Small intestine (tissue), 7 donors: Measurements from ENCODE around the gene PHRF1. TPM values are rescaled to one million over a fixed set of nuclear protein-coding genes. Genes with fewer than 3 reads are reported as not detected.

Experiments
- DNase-seq, 2 donors: peaks; one replicate each; pipeline versions ENCODE4 v3.0.0 to v3.0.0-alpha.2; 2013
- FAIRE-seq: peaks from 2 replicates; lab custom pipeline; 2012; peaks lifted over from hg19 to GRCh38; lab: Jason Lieb, UNC
- H3K27ac ChIP-seq, 3 donors: one replicate each; pipeline ENCODE4 v1.5.1; 2013; ENCODE audit warnings: low read length in 2 of 3, mild to moderate bottlenecking in 2 of 3, control low read depth in 1 of 3, inconsistent platforms in 1 of 3, low read depth in 1 of 3, moderate library complexity in 1 of 3
- H3K27me3 ChIP-seq, 3 donors: one replicate each; pipeline ENCODE4 v1.6.1; 2013; ENCODE audit warnings: low read length in 3 of 3, inconsistent platforms in 1 of 3; ENCODE audit not compliant: control insufficient read depth in 3 of 3, insufficient read depth in 3 of 3
- H3K36me3 ChIP-seq, 3 donors: one replicate each; pipeline ENCODE4 v1.6.1; 2013; ENCODE audit warnings: low read length in 3 of 3, inconsistent platforms in 1 of 3, low read depth in 1 of 3, mild to moderate bottlenecking in 1 of 3, moderate library complexity in 1 of 3; ENCODE audit not compliant: control insufficient read depth in 3 of 3, insufficient read depth in 2 of 3
- H3K4me1 ChIP-seq, 3 donors: one replicate each; pipeline ENCODE4 v1.6.1; 2013; ENCODE audit warnings: low read length in 2 of 3, inconsistent platforms in 1 of 3, low read depth in 1 of 3, mild to moderate bottlenecking in 1 of 3, moderate library complexity in 1 of 3; ENCODE audit not compliant: control insufficient read depth in 3 of 3, insufficient read depth in 2 of 3
- H3K4me3 ChIP-seq, 3 donors: one replicate each; pipeline ENCODE4 v1.5.1; 2013; ENCODE audit warnings: low read length in 3 of 3, control low read depth in 1 of 3, inconsistent platforms in 1 of 3, low read depth in 1 of 3, mild to moderate bottlenecking in 1 of 3, moderate library complexity in 1 of 3
- H3K9me3 ChIP-seq, 2 donors: one replicate each; pipeline ENCODE4 v1.6.1; 2013; ENCODE audit warnings: low read depth in 1 of 2, low read length in 1 of 2; ENCODE audit not compliant: control insufficient read depth in 2 of 2, insufficient read depth in 1 of 2
- WGBS, 3 donors: extraction: QIAGEN DNeasy Blood & Tissue Kit; methylation state at CpG; one replicate each; pipeline ENCODE4 v1.1.7; 2013; 5-methylcytosine and 5-hydroxymethylcytosine counted together
- polyA plus RNA-seq, 4 donors: library from polyadenylated mRNA; stranded (reverse) in 3 of 4; unstranded in 1 of 4; fragments of 200-250 nt in 3 of 4; fragments of 120-200 nt in 1 of 4; gene quantifications; one replicate each; pipeline versions ENCODE4 v1.2.1 to v1.2.3, GENCODE V29; 2013
- donor health status: healthy with polysubstance abuse.
- donor health status: control.
- donor health status: control.
- donor health status: Bipolar disorder and iron deficiency.
- donor health status: healthy.

Gene PHRF1
- polyA plus RNA-seq, 4 donors, result 14.6 to 43.3 (median 23.6) TPM

GRCh38 chr11:619628-620050 is 43.4 kb downstream of the PHRF1 start:
- Histone ChIP-seq H3K4me3 (no peak overlapping the region), H3K4me1 (peaks cover 0 to 38% (median 0%) of the 10 kb centered on the region in 3 donors), H3K27me3 (no peaks in the 10 kb centered on the region), H3K27ac (no peak overlapping the region), H3K36me3 (peaks cover 0 to 85% (median 10%) of the 10 kb centered on the region in 3 donors), H3K9me3 (no peaks in the 10 kb centered on the region)
- DNase-seq (no peak), FAIRE-seq (no peak)
- 89 to 98% (median 92%) methylated on average over 21 to 22 of the region's 22 CpGs for WGBS, 3 donors

- DNase-seq, result no peak
- no peak for FAIRE-seq
- Histone ChIP-seq H3K36me3 (peaks cover 0 to 80% (median 10%) of the 10 kb centered on the region in 3 donors), H3K9me3 (no peaks in the 10 kb centered on the region), H3K27ac (peak overlapping the region in 1 of 3 donors; percentile 2), H3K4me3 (no peak overlapping the region), H3K4me1 (peaks cover 0 to 33% (median 0%) of the 10 kb centered on the region in 3 donors), H3K27me3 (no peaks in the 10 kb centered on the region)
- 94 to 97% (median 94%) methylated on average over 13 of the region's 13 CpGs for WGBS, 3 donors
Observed at GRCh38 chr11:620201-620600, 43.9 kb downstream of the PHRF1 start.

- 73 to 74% (median 74%) methylated on average over 43 to 45 of the region's 45 CpGs for WGBS, 3 donors
Observed at GRCh38 chr11:620935-621814, 44.9 kb downstream of the PHRF1 start.

GRCh38 chr11:621838-622237 is 45.6 kb downstream of the PHRF1 start:
- no peaks in the 10 kb centered on the region for H3K27me3 ChIP-seq
- no peaks in the 10 kb centered on the region for H3K9me3 ChIP-seq
- DNase-seq, result no peak
- peaks cover 0 to 73% (median 10%) of the 10 kb centered on the region in 3 donors for H3K36me3 ChIP-seq
- no peak overlapping the region for H3K4me3 ChIP-seq
- no peak overlapping the region for H3K27ac ChIP-seq
- WGBS, 3 donors, result 76 to 81% (median 77%) methylated on average over 24 to 27 of the region's 27 CpGs
- H3K4me1 ChIP-seq, result peaks cover 0 to 33% (median 0%) of the 10 kb centered on the region in 3 donors
- FAIRE-seq, result no peak

More at GRCh38 chr11:620935-621814, 44.9 kb downstream of the PHRF1 start:
- Histone ChIP-seq H3K27ac (peak overlapping the region in 1 of 3 donors; percentile 22), H3K27me3 (no peaks in the 10 kb centered on the region), H3K4me1 (peaks cover 0 to 35% (median 0%) of the 10 kb centered on the region in 3 donors), H3K4me3 (no peak overlapping the region), H3K36me3 (peaks cover 0 to 78% (median 10%) of the 10 kb centered on the region in 3 donors), H3K9me3 (no peaks in the 10 kb centered on the region)
- FAIRE-seq (no peak), DNase-seq (no peak)

- H3K27me3 ChIP-seq, result no peaks in the 10 kb centered on the region
- DNase-seq, result no peak
- peaks cover 0 to 3% of the 10 kb centered on the region in 2 donors for H3K9me3 ChIP-seq
- H3K36me3 ChIP-seq, result peaks cover 0 to 61% (median 10%) of the 10 kb centered on the region in 3 donors
- FAIRE-seq, result no peak
- WGBS, 3 donors, result 60 to 70% (median 68%) methylated on average over 15 of the region's 15 CpGs
- peaks cover 0 to 33% (median 0%) of the 10 kb centered on the region in 3 donors for H3K4me1 ChIP-seq
- H3K4me3 ChIP-seq, result peak overlapping the region in 2 of 3 donors; percentile 52 to 81
- peak overlapping the region; percentile 55 to 80 (median 77) for H3K27ac ChIP-seq
Observed at GRCh38 chr11:623349-623869, 47.1 kb downstream of the PHRF1 start.

- Histone ChIP-seq H3K4me3 (peak overlapping the region; percentile 17 to 81 (median 52)), H3K4me1 (peaks cover 0 to 33% (median 0%) of the 10 kb centered on the region in 3 donors), H3K36me3 (peaks cover 0 to 53% (median 6%) of the 10 kb centered on the region in 3 donors), H3K27ac (peak overlapping the region; percentile 80 to 97 (median 94)), H3K9me3 (peaks cover 0 to 3% of the 10 kb centered on the region in 2 donors), H3K27me3 (no peaks in the 10 kb centered on the region)
- WGBS, 3 donors, result 15 to 63% (median 44%) methylated on average over 22 to 25 of the region's 25 CpGs
- peak; percentile 88 to 96 for DNase-seq
- FAIRE-seq, result no peak
Observed at GRCh38 chr11:623999-624704, 47.9 kb downstream of the PHRF1 start.

GRCh38 chr11:624705-625635 is 48.7 kb downstream of the PHRF1 start, which contains the start of gene CDHR5:
Gene CDHR5 (minus strand): TSS chr11:624955. CDS start chr11:624902, 53 bp downstream.
- H3K4me1 ChIP-seq, result peaks cover 0 to 33% (median 0%) of the 10 kb centered on the region in 3 donors
- 15 to 61% (median 35%) methylated on average over 28 to 33 of the region's 33 CpGs for WGBS, 3 donors
- peaks cover 0 to 3% of the 10 kb centered on the region in 2 donors for H3K9me3 ChIP-seq
- H3K27ac ChIP-seq, result peak within 1 kb of the TSS; percentile 80 to 97 (median 94)
- no peak for FAIRE-seq
- H3K27me3 ChIP-seq, result no peaks in the 10 kb centered on the region
- peak; percentile 95 to 97 for DNase-seq
- H3K36me3 ChIP-seq, result peaks cover 0 to 46% (median 6%) of the 10 kb centered on the region in 3 donors
- H3K4me3 ChIP-seq, result peak within 1 kb of the TSS; percentile 17 to 81 (median 52)
